NB4 (cell line): ENCODE data around the gene DAD1.

Source experiments
- POLR2A ChIP-seq: IDR thresholded peaks from 2 replicates; pipeline ENCODE4 v1.6.1; 2011; ENCODE audit warnings: mild to moderate bottlenecking; ENCODE audit not compliant: insufficient read length; ENCODE audit errors: extremely low read depth
- TF ChIP-seq, protein P1 (sequence below): IDR thresholded peaks from one replicate; pipeline ENCODE4 v1.5.1; 2012; ENCODE audit warnings: low read depth, low read length

- TF ChIP-seq, protein P1, sequence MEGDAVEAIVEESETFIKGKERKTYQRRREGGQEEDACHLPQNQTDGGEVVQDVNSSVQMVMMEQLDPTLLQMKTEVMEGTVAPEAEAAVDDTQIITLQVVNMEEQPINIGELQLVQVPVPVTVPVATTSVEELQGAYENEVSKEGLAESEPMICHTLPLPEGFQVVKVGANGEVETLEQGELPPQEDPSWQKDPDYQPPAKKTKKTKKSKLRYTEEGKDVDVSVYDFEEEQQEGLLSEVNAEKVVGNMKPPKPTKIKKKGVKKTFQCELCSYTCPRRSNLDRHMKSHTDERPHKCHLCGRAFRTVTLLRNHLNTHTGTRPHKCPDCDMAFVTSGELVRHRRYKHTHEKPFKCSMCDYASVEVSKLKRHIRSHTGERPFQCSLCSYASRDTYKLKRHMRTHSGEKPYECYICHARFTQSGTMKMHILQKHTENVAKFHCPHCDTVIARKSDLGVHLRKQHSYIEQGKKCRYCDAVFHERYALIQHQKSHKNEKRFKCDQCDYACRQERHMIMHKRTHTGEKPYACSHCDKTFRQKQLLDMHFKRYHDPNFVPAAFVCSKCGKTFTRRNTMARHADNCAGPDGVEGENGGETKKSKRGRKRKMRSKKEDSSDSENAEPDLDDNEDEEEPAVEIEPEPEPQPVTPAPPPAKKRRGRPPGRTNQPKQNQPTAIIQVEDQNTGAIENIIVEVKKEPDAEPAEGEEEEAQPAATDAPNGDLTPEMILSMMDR = no peak
- TF ChIP-seq POLR2A = no peak
Observed at GRCh38 chr14:22634233-22634900, 45.3 kb upstream of the DAD1 start.
